Measurements from ENCODE around the gene PUSL1. TPM values are rescaled to one million over a fixed set of nuclear protein-coding genes. Genes with fewer than 3 reads are reported as not detected.
A peak's percentile ranks its signal among the peaks of the same experiment; 100 is the strongest.

PUSL1 gene
- total RNA-seq, 4 donors from 2014 or later, result 6.2 to 13.1 (median 9.5) TPM

- Histone ChIP-seq H3K4me3 (no peak overlapping the region), H3K9me3 (no peaks in the 10 kb centered on the region), H3K27me3 (peaks cover 29 to 46% (median 35%) of the 10 kb centered on the region in 3 donors), H3K4me1 (peaks cover 9 to 36% of the 10 kb centered on the region in 2 donors), H3K36me3 (no peaks in the 10 kb centered on the region), H3K27ac (peak overlapping the region; percentile 65 to 80 (median 72))
- intact Hi-C loops (cut with DNase I; ENCODE audit: low total_unique reads), result no loop called here
- ATAC-seq (peak; percentile 53 to 58), DNase-seq (peak in 1 of 2 donors; percentile 78)
- TF ChIP-seq CTCF (IDR thresholded peaks at IDR 0.05 in 4 of 5, conservative IDR thresholded peaks at IDR 0.05 in 1 of 5), result no peak
- no peak for TF ChIP-seq POLR2A (IDR thresholded peaks at IDR 0.05)
- in situ Hi-C loops (cut with MboI; ENCODE audit: low sequenced_read_pairs in 4 of 4), result no loop called here
Measured at GRCh38 chr1:1360506-1361169, 52.2 kb downstream of the PUSL1 start.

Small RNAs within 50 kb of the gene (microRNA-seq; reads per million reads assigned to microRNA genes)
- gene MIR6726 (ENCODE audit: borderline replicate concordance in 2 of 2), result 0 to 1.7 reads per million in 2 donors
- gene MIR6727 (ENCODE audit: borderline replicate concordance in 2 of 2), result 0 to 1.2 reads per million in 2 donors
- 0 reads per million in 2 donors for gene MIR6808 (ENCODE audit: borderline replicate concordance in 2 of 2)

Other genes starting within 250 kb of the PUSL1 start
- not detected for gene RNF223, start 234.3 kb upstream of the PUSL1 start, total RNA-seq
- 1 to 10 TPM; 2.8 to 6.4 (median 5.3) TPM for gene C1orf159, start 192.5 kb upstream of the PUSL1 start, total RNA-seq
- gene TTLL10, start 134.7 kb upstream of the PUSL1 start, total RNA-seq, result under 1 TPM in 2 of 4 donors, not detected in 2; 0.13 to 0.16 TPM
- not detected for gene TNFRSF18, start 102.0 kb upstream of the PUSL1 start, total RNA-seq
- gene TNFRSF4, start 94.4 kb upstream of the PUSL1 start, total RNA-seq, result 1 to 10 TPM in 1 of 4 donors, under 1 TPM in 2, not detected in 1; 0.42 to 2.1 (median 0.46) TPM
- gene SDF4, start 76.6 kb upstream of the PUSL1 start, total RNA-seq, result 10 to 100 TPM; 51.0 to 94.2 (median 79.4) TPM
- gene B3GALT6, start 76.4 kb upstream of the PUSL1 start, total RNA-seq, result 10 to 100 TPM in 3 of 4 donors, 1 to 10 TPM in 1; 8.5 to 32.8 (median 20.6) TPM
- gene C1QTNF12, start 61.9 kb upstream of the PUSL1 start, total RNA-seq, result 1 to 10 TPM in 1 of 4 donors, not detected in 3; 2.7 TPM
- 10 to 100 TPM; 31.3 to 42.3 (median 38.3) TPM for gene UBE2J2, start 34.7 kb upstream of the PUSL1 start, total RNA-seq
- gene SCNN1D, start 28.2 kb upstream of the PUSL1 start, total RNA-seq, result under 1 TPM in 3 of 4 donors, not detected in 1; 0.19 to 0.91 (median 0.66) TPM
- gene ACAP3, start 667 bp upstream of the PUSL1 start, total RNA-seq, result 10 to 100 TPM; 18.4 to 31.9 (median 25.8) TPM
- gene INTS11, start 16.1 kb downstream of the PUSL1 start, total RNA-seq, result 10 to 100 TPM; 74.0 to 94.4 (median 84.7) TPM
- 10 to 100 TPM; 22.7 to 64.9 (median 34.0) TPM for gene CPTP, start 16.2 kb downstream of the PUSL1 start, total RNA-seq
- under 1 TPM in 2 of 4 donors, not detected in 2; 0.20 to 0.44 TPM for gene TAS1R3, start 22.7 kb downstream of the PUSL1 start, total RNA-seq
- 100 to 1,000 TPM; 196 to 311 (median 258) TPM for gene DVL1, start 40.8 kb downstream of the PUSL1 start, total RNA-seq
- 10 to 100 TPM; 13.9 to 41.9 (median 34.2) TPM for gene MXRA8, start 50.0 kb downstream of the PUSL1 start, total RNA-seq
- gene AURKAIP1, start 66.6 kb downstream of the PUSL1 start, total RNA-seq, result 100 to 1,000 TPM; 165 to 450 (median 234) TPM
- 10 to 100 TPM; 35.0 to 91.1 (median 43.7) TPM for gene CCNL2, start 90.7 kb downstream of the PUSL1 start, total RNA-seq
- gene MRPL20, start 98.7 kb downstream of the PUSL1 start, total RNA-seq, result 100 to 1,000 TPM; 167 to 260 (median 203) TPM
- gene ANKRD65, start 112.7 kb downstream of the PUSL1 start, total RNA-seq, result 1 to 10 TPM in 3 of 4 donors, under 1 TPM in 1; 0.16 to 1.8 (median 1.3) TPM
- gene VWA1, start 127.1 kb downstream of the PUSL1 start, total RNA-seq, result 1 to 10 TPM; 2.1 to 8.3 (median 6.0) TPM
- gene ATAD3C, start 141.1 kb downstream of the PUSL1 start, total RNA-seq, result under 1 TPM in 1 of 4 donors, not detected in 3; 0.07 TPM
- gene ATAD3B, start 163.2 kb downstream of the PUSL1 start, total RNA-seq, result 1 to 10 TPM; 3.5 to 7.1 (median 5.9) TPM
- 10 to 100 TPM; 22.9 to 47.9 (median 35.6) TPM for gene ATAD3A, start 203.6 kb downstream of the PUSL1 start, total RNA-seq
- 1 to 10 TPM in 3 of 4 donors, not detected in 1; 1.1 to 2.0 (median 1.9) TPM for gene TMEM240, start 232.0 kb downstream of the PUSL1 start, total RNA-seq